Stomach (tissue), 9 donors: ENCODE results near the gene ASAH2B. TPM values are rescaled to one million over a fixed set of nuclear protein-coding genes. Genes with fewer than 3 reads are reported as not detected.

Source experiments
- DNase-seq, 2 donors: peaks; one replicate each; pipeline versions ENCODE4 v3.0.0 to v3.0.0-alpha.2; 2013 to 2019
- H3K27ac ChIP-seq, 5 donors: fragments of 200-600 bp in 4 of 5; sonication (generic) in 4 of 5; one replicate each; pipeline ENCODE4 v1.5.1; 2013 to 2019; ENCODE audit warnings: mild to moderate bottlenecking in 1 of 5, moderate library complexity in 1 of 5
- H3K27me3 ChIP-seq, 3 donors: fragments of 200-600 bp; sonication (generic); one replicate each; pipeline ENCODE4 v1.5.1; 2017 to 2019; ENCODE audit warnings: mixed run types in 1 of 3
- H3K36me3 ChIP-seq, 4 donors: fragments of 200-600 bp; sonication (generic); 1 replicate in 3 of 4; 2 replicates in 1 of 4; pipeline ENCODE4 v1.5.1; 2016 to 2019
- H3K4me1 ChIP-seq, 4 donors: fragments of 200-600 bp; sonication (generic); one replicate each; pipeline ENCODE4 v1.5.1; 2016 to 2019
- H3K4me3 ChIP-seq, 4 donors: fragments of 200-600 bp; sonication (generic) in 3 of 4; one replicate each; pipeline ENCODE4 v1.5.1; 2016 to 2019; ENCODE audit warnings: mild to moderate bottlenecking in 1 of 4
- H3K9me3 ChIP-seq, 4 donors: fragments of 200-600 bp; sonication (generic); one replicate each; pipeline ENCODE4 v1.5.1; 2016 to 2019
- EP300 ChIP-seq: sonication (generic); formaldehyde crosslinking; IDR thresholded peaks from one replicate; pipeline ENCODE4 v1.6.1; 2017; ENCODE audit warnings: antibody characterized with exemption
- POLR2A ChIP-seq, 4 donors: fragments of 450-650 bp; IDR thresholded peaks; one replicate each; pipeline ENCODE4 v1.6.1; 2016; ENCODE audit warnings: antibody characterized with exemption in 4 of 4, control low read depth in 2 of 4, mild to moderate bottlenecking in 1 of 4, moderate library complexity in 1 of 4
- POLR2AphosphoS5 ChIP-seq, 3 donors: sonication (generic); formaldehyde crosslinking; IDR thresholded peaks; one replicate each; pipeline ENCODE4 v1.6.1; 2016; ENCODE audit warnings: antibody characterized with exemption in 3 of 3
- WGBS, 5 donors: extraction: QIAGEN DNeasy Blood & Tissue Kit in 3 of 5; methylation state at CpG; one replicate each; pipeline versions ENCODE4 v1.1.5 to v1.1.7; 2013 to 2018; 5-methylcytosine and 5-hydroxymethylcytosine counted together
- intact Hi-C: fragments of 100-400 bp; cut with DNase I; formaldehyde crosslinking; loops from one replicate; pipeline ENCODE4 v1.15.1; 2023; ENCODE audit warnings: low total_unique reads
- polyA plus RNA-seq, 3 donors: library from polyadenylated mRNA; stranded (reverse); fragments of 200-250 nt; gene quantifications; one replicate each; pipeline ENCODE4 v1.2.3, GENCODE V29; 2013
- total RNA-seq, 5 donors: library from RNA; depleted of rRNA; stranded (reverse); fragments of >200 nt; gene quantifications; one replicate each; pipeline versions ENCODE4 v1.1.0 to v1.2.3, GENCODE V29; 2014 to 2016
- TF ChIP-seq, protein P1 (sequence below), 7 experiments: fragments of 450-650 bp in 4 of 7; fragments of 200-600 bp in 3 of 7; sonication (generic) in 3 of 7; IDR thresholded peaks; one replicate each; pipeline ENCODE4 v1.5.1; 2016 to 2019; ENCODE audit warnings: antibody characterized with exemption in 7 of 7, control low read depth in 2 of 7, mild to moderate bottlenecking in 1 of 7
- donor health status: healthy with polysubstance abuse.
- donor health status: Bipolar disorder and iron deficiency.
- donor health status: healthy.

The ASAH2B gene
- total and polyA plus RNA-seq, 8 donors: 0.29 to 8.1 (median 2.9) TPM; not detected in 2

DNA sequence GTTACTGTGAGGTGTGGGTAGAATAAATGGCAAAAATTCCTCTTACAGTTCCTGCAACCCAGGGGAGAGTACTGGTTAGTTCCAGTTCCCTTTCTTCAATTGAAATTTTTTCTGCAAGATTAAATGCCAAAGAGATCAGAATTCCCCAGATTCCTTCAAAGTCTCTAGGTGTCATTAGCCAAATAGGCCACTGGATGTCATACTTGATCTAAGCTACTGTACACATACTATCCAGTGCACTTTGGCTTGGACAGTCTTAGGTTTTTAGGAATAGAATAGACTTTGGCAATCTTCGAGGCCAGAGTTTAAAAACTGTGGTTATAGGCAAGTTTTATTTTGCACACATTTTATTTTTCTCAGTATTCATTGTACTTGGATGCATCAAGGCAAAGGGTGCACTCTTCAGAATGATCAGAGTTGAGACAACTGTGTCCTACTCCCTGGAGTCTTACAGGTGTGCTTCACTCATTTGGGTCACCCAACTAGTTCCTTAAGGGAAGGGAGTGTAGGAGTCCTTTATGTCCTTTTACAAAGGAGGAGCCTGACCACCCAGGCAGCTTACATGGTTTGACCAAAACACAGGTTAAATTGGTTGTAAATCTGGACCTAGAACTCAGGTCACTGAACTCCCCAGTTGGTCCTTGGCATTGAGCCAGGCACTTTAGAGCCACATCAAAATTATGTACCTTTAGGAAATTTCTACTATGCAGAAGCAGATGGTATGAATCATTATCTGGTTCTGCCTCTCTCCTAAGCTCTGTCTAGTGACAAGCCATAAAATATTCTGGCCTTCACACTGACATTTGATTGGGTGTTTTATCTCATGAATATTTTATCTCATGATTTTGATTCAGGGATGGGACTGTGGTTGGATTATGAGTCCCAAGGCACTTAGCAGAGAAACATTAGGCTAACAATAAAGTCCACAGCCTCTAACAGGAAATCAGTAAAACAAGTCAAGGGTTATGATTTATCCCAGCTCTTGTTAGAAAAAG lies 49.5 kb downstream of the ASAH2B start:
- Histone ChIP-seq H3K27ac (no peak overlapping the region), H3K4me1 (no peaks in the 10 kb centered on the region), H3K27me3 (no peaks in the 10 kb centered on the region), H3K36me3 (no peaks in the 10 kb centered on the region), H3K9me3 (no peaks in the 10 kb centered on the region), H3K4me3 (no peak overlapping the region)
- 35 to 48% (median 38%) methylated on average over 1 of the region's 1 CpG for WGBS, 5 donors
- TF ChIP-seq EP300 (no peak), POLR2AphosphoS5 (IDR thresholded peaks at IDR 0.05) (no peak)
- TF ChIP-seq, protein P1, sequence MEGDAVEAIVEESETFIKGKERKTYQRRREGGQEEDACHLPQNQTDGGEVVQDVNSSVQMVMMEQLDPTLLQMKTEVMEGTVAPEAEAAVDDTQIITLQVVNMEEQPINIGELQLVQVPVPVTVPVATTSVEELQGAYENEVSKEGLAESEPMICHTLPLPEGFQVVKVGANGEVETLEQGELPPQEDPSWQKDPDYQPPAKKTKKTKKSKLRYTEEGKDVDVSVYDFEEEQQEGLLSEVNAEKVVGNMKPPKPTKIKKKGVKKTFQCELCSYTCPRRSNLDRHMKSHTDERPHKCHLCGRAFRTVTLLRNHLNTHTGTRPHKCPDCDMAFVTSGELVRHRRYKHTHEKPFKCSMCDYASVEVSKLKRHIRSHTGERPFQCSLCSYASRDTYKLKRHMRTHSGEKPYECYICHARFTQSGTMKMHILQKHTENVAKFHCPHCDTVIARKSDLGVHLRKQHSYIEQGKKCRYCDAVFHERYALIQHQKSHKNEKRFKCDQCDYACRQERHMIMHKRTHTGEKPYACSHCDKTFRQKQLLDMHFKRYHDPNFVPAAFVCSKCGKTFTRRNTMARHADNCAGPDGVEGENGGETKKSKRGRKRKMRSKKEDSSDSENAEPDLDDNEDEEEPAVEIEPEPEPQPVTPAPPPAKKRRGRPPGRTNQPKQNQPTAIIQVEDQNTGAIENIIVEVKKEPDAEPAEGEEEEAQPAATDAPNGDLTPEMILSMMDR (IDR thresholded peaks at IDR 0.05): peak in 2 of 7 experiments; percentile 10 to 30
- intact Hi-C loops: no loop called here
- peak in 1 of 2 donors; percentile 58 for DNase-seq

DNA sequence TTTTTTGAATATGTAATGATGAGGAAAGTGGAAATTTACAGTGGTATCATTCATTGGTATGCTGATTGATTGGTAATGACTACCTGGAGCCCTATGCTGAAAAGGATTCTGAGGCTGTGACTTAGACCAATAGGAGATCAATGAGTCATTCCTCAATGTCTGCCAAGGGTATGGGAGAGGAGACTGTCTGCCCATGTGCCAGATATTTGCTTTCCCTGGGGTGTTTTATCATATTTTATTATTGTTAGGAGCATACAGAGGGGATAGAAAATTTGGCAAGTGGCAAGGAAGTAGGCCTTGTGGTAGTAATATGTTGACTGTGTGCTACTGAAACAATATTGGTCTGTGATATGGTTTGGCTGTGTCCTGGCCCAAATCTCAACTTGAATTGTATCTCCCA lies 54.8 kb downstream of the ASAH2B start:
- H3K27ac ChIP-seq: no peak overlapping the region
- H3K9me3 ChIP-seq: no peaks in the 10 kb centered on the region
- no peaks in the 10 kb centered on the region for H3K27me3 ChIP-seq
- no peak for DNase-seq
- no peaks in the 10 kb centered on the region for H3K4me1 ChIP-seq
- no peaks in the 10 kb centered on the region for H3K36me3 ChIP-seq
- no peak overlapping the region for H3K4me3 ChIP-seq
- intact Hi-C loops: no loop called here
- no peak for TF ChIP-seq POLR2A (IDR thresholded peaks at IDR 0.05)
- TF ChIP-seq EP300: no peak
- TF ChIP-seq POLR2AphosphoS5 (IDR thresholded peaks at IDR 0.05): no peak
- TF ChIP-seq, protein P1 (IDR thresholded peaks at IDR 0.05): no peak

DNA sequence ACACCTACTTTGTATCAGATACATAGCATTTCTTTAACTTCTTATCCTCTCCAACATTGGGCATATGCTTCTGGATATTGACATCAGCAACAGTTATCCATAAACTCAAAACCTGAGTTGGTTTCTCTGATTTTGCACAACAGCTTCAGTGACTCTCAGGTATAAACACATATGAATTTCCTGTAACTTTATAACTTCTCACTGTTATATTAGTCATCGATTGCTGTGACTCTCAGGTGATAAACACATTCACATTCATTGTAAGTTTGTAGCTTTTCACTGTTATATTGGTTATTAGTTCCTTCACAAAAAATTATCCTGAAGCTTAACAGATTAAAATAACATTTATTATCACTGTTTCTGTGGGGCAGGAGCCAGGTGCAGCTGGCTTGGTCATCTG lies 57.0 kb downstream of the ASAH2B start:
- intact Hi-C loops: no loop called here
- WGBS, 5 donors: 67 to 91% (median 82%) methylated on average over 1 of the region's 1 CpG
- Histone ChIP-seq H3K36me3 (no peaks in the 10 kb centered on the region), H3K27ac (no peak overlapping the region), H3K4me1 (no peaks in the 10 kb centered on the region), H3K9me3 (no peaks in the 10 kb centered on the region), H3K27me3 (no peaks in the 10 kb centered on the region), H3K4me3 (no peak overlapping the region)
- DNase-seq: no peak
- TF ChIP-seq, protein P1 (IDR thresholded peaks at IDR 0.05): no peak
- TF ChIP-seq POLR2AphosphoS5 (IDR thresholded peaks at IDR 0.05) (no peak), POLR2A (IDR thresholded peaks at IDR 0.05) (no peak), EP300 (no peak)

DNA sequence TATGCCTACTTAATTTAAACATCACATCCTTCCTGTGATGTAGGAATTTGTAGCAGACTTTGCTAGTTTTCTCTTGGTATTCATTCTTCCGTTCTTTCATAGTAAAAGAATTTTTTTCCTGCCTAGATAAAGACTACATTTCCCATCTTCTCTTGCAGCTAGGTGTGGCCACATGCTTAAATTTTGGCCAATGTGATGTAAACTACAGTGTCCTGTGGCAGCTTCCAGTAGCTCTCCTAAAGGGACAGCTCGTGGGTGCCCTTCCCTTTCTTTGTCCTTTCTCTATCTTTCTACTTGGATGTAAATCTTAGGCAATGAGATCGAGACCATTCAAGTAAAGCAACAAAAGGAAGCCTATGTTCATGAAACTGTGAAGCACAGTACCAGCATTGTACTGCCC lies 58.6 kb downstream of the ASAH2B start:
- Histone ChIP-seq H3K27ac (no peak overlapping the region), H3K4me1 (no peaks in the 10 kb centered on the region), H3K4me3 (no peak overlapping the region), H3K36me3 (no peaks in the 10 kb centered on the region), H3K9me3 (no peaks in the 10 kb centered on the region), H3K27me3 (no peaks in the 10 kb centered on the region)
- no peak for TF ChIP-seq EP300
- TF ChIP-seq POLR2AphosphoS5 (IDR thresholded peaks at IDR 0.05): no peak
- TF ChIP-seq, protein P1 (IDR thresholded peaks at IDR 0.05): no peak
- TF ChIP-seq POLR2A (IDR thresholded peaks at IDR 0.05): no peak
- DNase-seq: no peak
- intact Hi-C loops: no loop called here
- WGBS, 5 donors: 74 to 83% (median 76%) methylated on average over 3 of the region's 3 CpGs
